HCT116 (cell line): ENCODE measurements around the gene COL9A3. TPM values are rescaled to one million over a fixed set of nuclear protein-coding genes. Genes with fewer than 3 reads are reported as not detected.

Source experiments
- ATAC-seq: fragments of 200-7000 bp; cut with Tn5 transposase; 2 replicates; pipeline ENCODE4 v1.9.1; 2020; ENCODE audit warnings: mild to moderate bottlenecking, moderate library complexity
- BruUV-seq: library from RNA; stranded (reverse); fragments of 400-500 nt; replicated peaks from 2 replicates; lab custom pipeline; 2021; lab: Mats Ljungman, UMichigan
- CTCF ChIA-PET: fragments of 300-600 bp; sonication (Branson Sonifier 250); formaldehyde crosslinking; loops from one replicate; lab custom pipeline; 2021; ENCODE audit warnings: antibody characterized with exemption; lab: Charles Lee
- POLR2A ChIA-PET: fragments of 300-600, 350-600 bp; sonication (Branson Sonifier 250); formaldehyde crosslinking; loops from one replicate; lab custom pipeline; 2021; ENCODE audit warnings: antibody characterized with exemption; lab: Charles Lee
- RAD21 ChIA-PET, 2 experiments: fragments of 300-600 bp; sonication (Branson Sonifier 250); formaldehyde crosslinking; loops; one replicate each; lab custom pipeline; 2023; ENCODE audit warnings: low total read pairs in 2 of 2; ENCODE audit not compliant: uncharacterized antibody in 2 of 2, unreplicated experiment in 2 of 2, low non-redundant PET in 1 of 2; lab: Charles Lee
- DNase-seq: peaks from one replicate; pipeline ENCODE4 v3.0.0-alpha.2; 2010; ENCODE audit warnings: low read depth, low spot score
- H2AFZ ChIP-seq: fragments of 200-600 bp; shearing (Covaris generic), sonication (generic); 2 replicates; pipeline ENCODE4 v1.6.1; 2017; ENCODE audit warnings: low read depth, mixed run types, mixed read lengths, antibody characterized with exemption, low read length; ENCODE audit not compliant: poor library complexity, severe bottlenecking
- H3K27ac ChIP-seq: 2 replicates; pipeline ENCODE4 v1.5.1; 2012; ENCODE audit warnings: low read depth, low read length
- H3K27me3 ChIP-seq: fragments of 200-600 bp; sonication (generic); 2 replicates; pipeline ENCODE4 v1.6.1; 2016; ENCODE audit warnings: mixed run types, low read length, mixed read lengths; ENCODE audit not compliant: insufficient read depth
- H3K36me3 ChIP-seq, 2 experiments: fragments of 200-500 bp in 1 of 2; fragments of 200-600 bp in 1 of 2; sonication (Bioruptor generic) in 1 of 2; sonication (generic) in 1 of 2; 2 replicates each; pipeline versions ENCODE4 v1.5.1 to v1.6.1; 2014 to 2016; ENCODE audit warnings: low read length in 2 of 2, inconsistent platforms in 1 of 2, mixed read lengths in 1 of 2, mixed run types in 1 of 2; ENCODE audit not compliant: insufficient read depth in 2 of 2, control insufficient read depth in 1 of 2
- H3K4me1 ChIP-seq, 2 experiments: fragments of 200-600 bp in 1 of 2; sonication (generic) in 1 of 2; 2 replicates each; pipeline versions ENCODE4 v1.5.1 to v1.6.1; 2012 to 2017; ENCODE audit warnings: low read length in 2 of 2, inconsistent platforms in 1 of 2, mild to moderate bottlenecking in 1 of 2, mixed read lengths in 1 of 2, mixed run types in 1 of 2, moderate library complexity in 1 of 2; ENCODE audit not compliant: insufficient read depth in 2 of 2, control insufficient read depth in 1 of 2
- H3K4me2 ChIP-seq: fragments of 200-600 bp; sonication (generic); 2 replicates; pipeline ENCODE4 v1.6.1; 2017; ENCODE audit warnings: mixed run types, low read length, mixed read lengths
- H3K4me3 ChIP-seq, 2 experiments: fragments of 200-600 bp in 1 of 2; sonication (generic) in 1 of 2; replicated peaks in 1 of 2; 2 replicates each; pipeline ENCODE4 v1.5.1; 2011 to 2016; ENCODE audit warnings: low read length in 2 of 2, control low read depth in 1 of 2, low read depth in 1 of 2, mild to moderate bottlenecking in 1 of 2, mixed read lengths in 1 of 2, mixed run types in 1 of 2
- H3K79me2 ChIP-seq: fragments of 200-600 bp; sonication (generic); 2 replicates; pipeline ENCODE4 v1.6.1; 2017; ENCODE audit warnings: mild to moderate bottlenecking, mixed run types, low read length, moderate library complexity, mixed read lengths; ENCODE audit not compliant: insufficient read depth
- H3K9ac ChIP-seq: fragments of 200-600 bp; sonication (generic); 2 replicates; pipeline ENCODE4 v1.6.1; 2016; ENCODE audit warnings: low read length, mixed read lengths
- H3K9me2 ChIP-seq: fragments of 200-600 bp; sonication (generic), shearing (Covaris generic); 2 replicates; pipeline ENCODE4 v1.6.1; 2017; ENCODE audit warnings: mixed run types, mild to moderate bottlenecking, moderate library complexity; ENCODE audit not compliant: insufficient read depth
- H3K9me3 ChIP-seq, 2 experiments: fragments of 200-500 bp in 1 of 2; fragments of 200-600 bp in 1 of 2; sonication (Bioruptor generic) in 1 of 2; sonication (generic) in 1 of 2; 2 replicates each; pipeline ENCODE4 v1.6.1; 2014 to 2017; ENCODE audit warnings: low read length in 2 of 2, mixed read lengths in 2 of 2, inconsistent platforms in 1 of 2, low read depth in 1 of 2, mild to moderate bottlenecking in 1 of 2, mixed run types in 1 of 2, moderate library complexity in 1 of 2; ENCODE audit not compliant: control insufficient read depth in 1 of 2, insufficient read depth in 1 of 2
- H4K20me1 ChIP-seq: fragments of 200-600 bp; sonication (generic), shearing (Covaris generic); 2 replicates; pipeline ENCODE4 v1.6.1; 2017; ENCODE audit warnings: mixed run types, mild to moderate bottlenecking, moderate library complexity; ENCODE audit not compliant: insufficient read depth
- CBX3 ChIP-seq: IDR thresholded peaks from 2 replicates; pipeline ENCODE4 v1.6.1; 2012; ENCODE audit warnings: low read depth
- CEBPB ChIP-seq: IDR thresholded peaks from 2 replicates; pipeline ENCODE4 v1.6.1; 2012; ENCODE audit warnings: low read depth
- FOSL1 ChIP-seq: IDR thresholded peaks from 2 replicates; pipeline ENCODE4 v1.6.1; 2012; ENCODE audit warnings: low read depth
- JUND ChIP-seq: IDR thresholded peaks from 2 replicates; pipeline ENCODE4 v1.6.1; 2012
- POLR2A ChIP-seq: IDR thresholded peaks from 2 replicates; pipeline ENCODE4 v1.7.0; 2011; ENCODE audit warnings: borderline replicate concordance; ENCODE audit not compliant: insufficient read depth, insufficient read length; ENCODE audit errors: extremely low read depth
- SRF ChIP-seq: IDR thresholded peaks from 2 replicates; pipeline ENCODE4 v1.6.1; 2012; ENCODE audit warnings: low read depth
- TCF7L2 ChIP-seq: IDR thresholded peaks from 2 replicates; pipeline ENCODE4 v1.7.0; 2011; ENCODE audit warnings: borderline replicate concordance, inconsistent platforms; ENCODE audit not compliant: insufficient read depth, insufficient read length; ENCODE audit errors: extremely low read depth
- ZFX ChIP-seq: fragments of 450-650 bp; IDR thresholded peaks from 2 replicates; pipeline ENCODE4 v1.6.1; 2017
- ZNF274 ChIP-seq: fragments of 200-500 bp; sonication (Bioruptor generic); IDR thresholded peaks from 2 replicates; pipeline ENCODE4 v1.6.1; 2014; ENCODE audit warnings: mild to moderate bottlenecking, low read depth, low read length, inconsistent platforms
- intact Hi-C: fragments of 100-400 bp; cut with micrococcal nuclease; formaldehyde crosslinking; loops from 2 replicates; pipeline ENCODE4 v1.10.0; 2022
- total RNA-seq: library from RNA; stranded (reverse); gene quantifications from one replicate; pipeline ENCODE4 v1.2.1, GENCODE V29; 2021; ENCODE audit not compliant: unreplicated experiment

The COL9A3 gene
- total RNA-seq, 1 experiment from 2014 or later: 29.7 TPM

DNA sequence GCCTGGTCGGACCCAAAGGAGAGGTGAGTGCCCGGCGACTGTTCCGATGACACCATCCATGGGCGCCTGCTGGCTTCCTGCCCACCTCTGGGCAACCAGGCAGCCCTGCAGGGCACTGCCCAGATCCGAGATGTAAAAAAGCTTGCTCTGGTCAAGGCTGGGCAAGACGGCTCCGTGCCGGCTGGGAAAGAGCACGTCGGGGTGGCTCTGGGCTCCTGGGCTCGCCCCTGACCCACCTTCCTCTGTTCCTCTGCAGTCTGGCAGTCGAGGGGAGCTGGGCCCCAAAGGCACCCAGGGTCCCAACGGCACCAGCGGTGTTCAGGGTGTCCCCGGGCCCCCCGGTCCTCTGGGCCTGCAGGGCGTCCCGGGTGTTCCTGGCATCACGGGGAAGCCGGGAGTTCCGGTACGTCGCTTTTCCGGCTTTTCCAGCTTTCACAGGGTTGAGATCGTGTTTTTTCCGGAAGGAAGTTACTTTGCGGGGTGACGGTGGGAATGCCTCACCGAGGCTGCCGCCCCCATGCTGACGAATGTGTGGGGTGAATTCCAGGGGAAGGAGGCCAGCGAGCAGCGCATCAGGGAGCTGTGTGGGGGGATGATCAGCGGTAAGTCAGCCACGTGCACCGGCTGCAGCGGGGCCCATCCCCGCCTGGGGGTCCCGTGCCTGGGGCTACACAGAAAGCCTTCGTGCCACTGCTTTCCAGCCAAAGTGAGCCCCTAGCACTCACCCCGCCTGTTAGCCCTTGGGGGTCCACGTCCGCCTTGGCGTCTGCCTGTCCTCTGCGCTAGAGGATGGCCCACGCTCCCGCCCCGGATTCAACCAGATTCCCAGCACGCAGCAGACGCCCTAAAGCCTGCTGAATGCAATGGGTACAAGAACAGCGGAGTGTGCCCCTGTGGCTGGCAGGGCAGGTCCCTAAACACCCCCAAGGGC lies 19.3 kb downstream of the COL9A3 start (continued):
- TF ChIP-seq FOSL1: no peak

- H3K79me2 ChIP-seq: no peaks in the 10 kb centered on the region
- no peak for DNase-seq
- H3K36me3 ChIP-seq: no peaks in the 10 kb centered on the region; a peak in 1 of 4 replicates
- H3K4me2 ChIP-seq: no peak overlapping the region
- no peaks in the 10 kb centered on the region for H3K9me2 ChIP-seq
- ChIA-PET RAD21 (no interaction called here), CTCF (no interaction called here), POLR2A (no interaction called here)
- no peak overlapping the region for H3K27ac ChIP-seq
- no peak overlapping the region for H3K4me3 ChIP-seq
- H2AFZ ChIP-seq: no peak overlapping the region
- no peaks in the 10 kb centered on the region for H4K20me1 ChIP-seq
- ATAC-seq: no peak
- peaks cover 12% of the 10 kb centered on the region in 2 experiments for H3K4me1 ChIP-seq
- no peak overlapping the region for H3K9ac ChIP-seq
- BruUV-seq: no TSS peak
- intact Hi-C loops: no loop called here
- H3K27me3 ChIP-seq: no peaks in the 10 kb centered on the region
- H3K9me3 ChIP-seq: no peaks in the 10 kb centered on the region
- no peak for TF ChIP-seq TCF7L2
- no peak for TF ChIP-seq POLR2A
- TF ChIP-seq JUND: no peak
- no peak for TF ChIP-seq CEBPB
- TF ChIP-seq SRF: no peak
- TF ChIP-seq CBX3: no peak
- no peak for TF ChIP-seq ZNF274
- TF ChIP-seq ZFX: no peak
These were observed 20.2 kb downstream of the COL9A3 start for GRCh38 chr20:62836967-62837490.
